Mesenchymal stem cell (in vitro differentiated cells and primary cell): ENCODE measurements around the gene C1orf167.

ENCODE experiments used
- DNase-seq: peaks from one replicate; pipeline ENCODE4 v3.0.0-alpha.2; 2013
- H2AFZ ChIP-seq: one replicate; pipeline ENCODE4 v1.6.1; 2013; ENCODE audit warnings: low read depth, mild to moderate bottlenecking, control low read depth, inconsistent platforms, low read length, moderate library complexity
- H2AK5ac ChIP-seq: 2 replicates; pipeline ENCODE4 v1.6.1; 2013; ENCODE audit warnings: low read length, moderate library complexity, mild to moderate bottlenecking, inconsistent platforms; ENCODE audit not compliant: severe bottlenecking
- H2BK120ac ChIP-seq: one replicate; pipeline ENCODE4 v1.6.1; 2013; ENCODE audit warnings: low read depth, mild to moderate bottlenecking, inconsistent platforms, low read length, moderate library complexity
- H2BK12ac ChIP-seq, 2 experiments: one replicate each; pipeline ENCODE4 v1.6.1; 2013; ENCODE audit warnings: inconsistent platforms in 2 of 2, low read length in 2 of 2, mild to moderate bottlenecking in 2 of 2, moderate library complexity in 2 of 2, control low read depth in 1 of 2
- H2BK15ac ChIP-seq: one replicate; pipeline ENCODE4 v1.6.1; 2013; ENCODE audit warnings: mild to moderate bottlenecking, low read depth, inconsistent platforms; ENCODE audit not compliant: poor library complexity, severe bottlenecking
- H2BK5ac ChIP-seq: 2 replicates; pipeline ENCODE4 v1.6.1; 2013; ENCODE audit warnings: low read depth, mild to moderate bottlenecking, low read length, control low read depth, inconsistent platforms; ENCODE audit not compliant: poor library complexity, severe bottlenecking
- H3K14ac ChIP-seq, 2 experiments: one replicate each; pipeline ENCODE4 v1.6.1; 2013; ENCODE audit warnings: inconsistent platforms in 2 of 2, low read length in 2 of 2, control low read depth in 1 of 2, mild to moderate bottlenecking in 1 of 2, moderate library complexity in 1 of 2
- H3K18ac ChIP-seq, 2 experiments: one replicate each; pipeline ENCODE4 v1.6.1; 2013; ENCODE audit warnings: inconsistent platforms in 2 of 2, low read length in 2 of 2, control low read depth in 1 of 2, low read depth in 1 of 2, mild to moderate bottlenecking in 1 of 2
- H3K23ac ChIP-seq, 2 experiments: one replicate each; pipeline ENCODE4 v1.6.1; 2013; ENCODE audit warnings: inconsistent platforms in 2 of 2, low read length in 2 of 2, mild to moderate bottlenecking in 2 of 2, moderate library complexity in 2 of 2, control low read depth in 1 of 2
- H3K27ac ChIP-seq: 2 replicates; pipeline ENCODE4 v1.5.1; 2013; ENCODE audit warnings: mild to moderate bottlenecking, moderate library complexity, low read length, control low read depth, inconsistent platforms; ENCODE audit not compliant: poor library complexity, severe bottlenecking
- H3K27me3 ChIP-seq, 2 experiments: 2 replicates each; pipeline versions ENCODE4 v1.6.1 to v1.7.0; 2013; ENCODE audit warnings: low read length in 2 of 2, mild to moderate bottlenecking in 2 of 2, moderate library complexity in 2 of 2, control low read depth in 1 of 2, inconsistent platforms in 1 of 2; ENCODE audit not compliant: control insufficient read depth in 1 of 2, insufficient read depth in 1 of 2
- H3K36me3 ChIP-seq, 2 experiments: 2 replicates each; pipeline versions ENCODE4 v1.6.1 to v1.7.0; 2013; ENCODE audit warnings: low read length in 2 of 2, control low read depth in 1 of 2, inconsistent platforms in 1 of 2, low read depth in 1 of 2, mild to moderate bottlenecking in 1 of 2; ENCODE audit not compliant: insufficient read depth in 2 of 2, control insufficient read depth in 1 of 2
- H3K4ac ChIP-seq, 2 experiments: one replicate each; pipeline ENCODE4 v1.6.1; 2013; ENCODE audit warnings: inconsistent platforms in 2 of 2, low read length in 2 of 2, mild to moderate bottlenecking in 2 of 2, moderate library complexity in 2 of 2, control low read depth in 1 of 2, low read depth in 1 of 2
- H3K4me1 ChIP-seq: 2 replicates; pipeline ENCODE4 v1.6.1; 2013; ENCODE audit warnings: low read depth, low read length, control low read depth; ENCODE audit not compliant: control insufficient read depth, insufficient read depth
- H3K4me2 ChIP-seq: 2 replicates; pipeline ENCODE4 v1.6.1; 2013; ENCODE audit warnings: low read length, mild to moderate bottlenecking, inconsistent platforms; ENCODE audit not compliant: poor library complexity, severe bottlenecking
- H3K4me3 ChIP-seq, 2 experiments: 2 replicates each; pipeline versions ENCODE4 v1.5.1 to v1.7.0; 2013; ENCODE audit warnings: low read length in 2 of 2, mild to moderate bottlenecking in 2 of 2, control low read depth in 1 of 2, low read depth in 1 of 2; ENCODE audit not compliant: insufficient read depth in 1 of 2
- H3K79me1 ChIP-seq: replicated peaks from 2 replicates; pipeline ENCODE4 v1.6.1; 2013; ENCODE audit warnings: mild to moderate bottlenecking, control low read depth, low read length, inconsistent platforms; ENCODE audit not compliant: poor library complexity, severe bottlenecking
- H3K9ac ChIP-seq: 2 replicates; pipeline ENCODE4 v1.7.0; 2013; ENCODE audit warnings: mild to moderate bottlenecking, low read length, moderate library complexity
- H3K9me3 ChIP-seq: 2 replicates; pipeline ENCODE4 v1.7.0; 2013; ENCODE audit warnings: mild to moderate bottlenecking, low read length; ENCODE audit not compliant: control insufficient read depth
- H4K8ac ChIP-seq: one replicate; pipeline ENCODE4 v1.6.1; 2013; ENCODE audit warnings: inconsistent platforms, mild to moderate bottlenecking, low read length, moderate library complexity
- H4K91ac ChIP-seq: one replicate; pipeline ENCODE4 v1.6.1; 2013; ENCODE audit warnings: mild to moderate bottlenecking, low read length, inconsistent platforms
- WGBS: methylation state at CpG from one replicate; pipeline ENCODE4 v1.1.7; 2013; ENCODE audit warnings: mixed read lengths; 5-methylcytosine and 5-hydroxymethylcytosine counted together

The C1orf167 gene

DNA sequence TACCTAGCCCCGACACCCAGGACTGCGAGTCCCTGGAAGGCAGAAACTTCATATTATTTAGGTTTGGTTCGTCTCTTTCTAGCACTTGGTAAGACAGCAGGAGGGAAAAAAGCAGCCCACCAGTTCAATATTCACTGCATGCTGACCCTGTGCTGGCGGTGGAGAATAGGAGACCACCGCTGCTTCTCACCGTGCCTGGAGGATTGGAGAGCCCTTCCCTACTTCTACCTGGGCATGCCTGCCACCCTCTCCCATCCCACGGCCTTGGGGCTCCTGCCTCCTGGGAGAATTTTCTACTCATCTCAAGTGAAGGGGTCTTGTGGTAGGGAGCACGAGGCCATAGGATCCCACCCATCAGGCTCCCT, 38.4 kb downstream of the C1orf167 start:
- Histone ChIP-seq H3K4me1 (peaks cover 42% of the 10 kb centered on the region), H3K9me3 (no peaks in the 10 kb centered on the region), H2BK5ac (no peak overlapping the region), H2AK5ac (no peak overlapping the region), H2AFZ (no peak overlapping the region), H3K4me3 (no peak overlapping the region), H3K14ac (no peak overlapping the region), H3K36me3 (peaks cover 30 to 48% of the 10 kb centered on the region in 2 experiments), H4K8ac (no peak overlapping the region), H3K27ac (no peak overlapping the region), H3K23ac (no peak overlapping the region), H4K91ac (no peak overlapping the region), H3K9ac (no peak overlapping the region), H3K27me3 (no peaks in the 10 kb centered on the region), H2BK120ac (no peak overlapping the region), H3K4me2 (no peak overlapping the region), H3K18ac (no peak overlapping the region), H2BK12ac (no peak overlapping the region), H2BK15ac (no peak overlapping the region), H3K79me1 (peaks cover 8% of the 10 kb centered on the region), H3K4ac (no peak overlapping the region)
- DNase-seq, result no peak
- 98% methylated on average over 8 of the region's 8 CpGs for WGBS

- Histone ChIP-seq H2AK5ac (no peak overlapping the region), H4K8ac (no peak overlapping the region), H3K9ac (no peak overlapping the region), H3K4ac (no peak overlapping the region), H3K23ac (no peak overlapping the region), H3K79me1 (peaks cover 8% of the 10 kb centered on the region), H2AFZ (no peak overlapping the region), H2BK12ac (no peak overlapping the region), H2BK15ac (no peak overlapping the region), H3K9me3 (no peaks in the 10 kb centered on the region), H4K91ac (no peak overlapping the region), H3K36me3 (peaks cover 26 to 43% of the 10 kb centered on the region in 2 experiments), H2BK5ac (no peak overlapping the region), H2BK120ac (no peak overlapping the region), H3K27ac (no peak overlapping the region), H3K4me3 (peak overlapping the region in 1 of 2 experiments; percentile 96), H3K27me3 (no peaks in the 10 kb centered on the region), H3K18ac (no peak overlapping the region), H3K14ac (no peak overlapping the region), H3K4me1 (peaks cover 42% of the 10 kb centered on the region), H3K4me2 (no peak overlapping the region)
- WGBS, result 89% methylated on average over 21 of the region's 21 CpGs
- no peak for DNase-seq
Observed at GRCh38 chr1:11800756-11801433, 38.9 kb downstream of the C1orf167 start.

DNA sequence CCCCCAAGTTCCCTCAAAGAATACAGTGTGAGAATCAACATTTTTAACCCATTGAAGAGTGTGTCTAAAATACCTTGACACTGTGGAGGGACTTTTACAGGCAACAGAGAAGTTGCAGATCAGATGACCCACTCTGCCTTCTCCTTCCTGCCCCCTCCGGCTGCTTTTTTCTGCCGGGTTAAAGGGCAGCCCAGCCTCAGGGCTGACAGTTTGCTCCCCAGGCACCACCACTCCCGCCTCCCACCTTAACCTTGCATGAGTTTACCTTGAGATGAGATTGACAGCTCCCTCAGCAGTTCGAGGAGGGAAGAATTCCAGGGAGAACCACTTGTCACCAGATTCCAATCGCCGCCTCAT, 40.6 kb downstream of the C1orf167 start:
- no peak overlapping the region for H2AFZ ChIP-seq
- H3K27ac ChIP-seq, result peak overlapping the region; percentile 22
- H3K23ac ChIP-seq, result no peak overlapping the region
- peak; percentile 45 for DNase-seq
- H3K9ac ChIP-seq, result peak overlapping the region; percentile 94
- peaks cover 8% of the 10 kb centered on the region for H3K79me1 ChIP-seq
- H3K9me3 ChIP-seq, result no peaks in the 10 kb centered on the region
- H2BK15ac ChIP-seq, result no peak overlapping the region
- no peak overlapping the region for H4K8ac ChIP-seq
- WGBS, result 19% methylated on average over 6 of the region's 6 CpGs
- peak overlapping the region; percentile 89 for H3K4me2 ChIP-seq
- H3K36me3 ChIP-seq, result peaks cover 21 to 42% of the 10 kb centered on the region in 2 experiments
- no peaks in the 10 kb centered on the region for H3K27me3 ChIP-seq
- H3K4ac ChIP-seq, result peak overlapping the region in 1 of 2 experiments; percentile 92
- peak overlapping the region; percentile 2 for H4K91ac ChIP-seq
- H3K4me3 ChIP-seq, result peak overlapping the region; percentile 63 to 96
- no peak overlapping the region for H2BK120ac ChIP-seq
- H3K18ac ChIP-seq, result peak overlapping the region in 1 of 2 experiments; percentile 99
- no peak overlapping the region for H2AK5ac ChIP-seq
- no peak overlapping the region for H2BK12ac ChIP-seq
- no peak overlapping the region for H2BK5ac ChIP-seq
- no peak overlapping the region for H3K14ac ChIP-seq
- H3K4me1 ChIP-seq, result peaks cover 38% of the 10 kb centered on the region

DNA sequence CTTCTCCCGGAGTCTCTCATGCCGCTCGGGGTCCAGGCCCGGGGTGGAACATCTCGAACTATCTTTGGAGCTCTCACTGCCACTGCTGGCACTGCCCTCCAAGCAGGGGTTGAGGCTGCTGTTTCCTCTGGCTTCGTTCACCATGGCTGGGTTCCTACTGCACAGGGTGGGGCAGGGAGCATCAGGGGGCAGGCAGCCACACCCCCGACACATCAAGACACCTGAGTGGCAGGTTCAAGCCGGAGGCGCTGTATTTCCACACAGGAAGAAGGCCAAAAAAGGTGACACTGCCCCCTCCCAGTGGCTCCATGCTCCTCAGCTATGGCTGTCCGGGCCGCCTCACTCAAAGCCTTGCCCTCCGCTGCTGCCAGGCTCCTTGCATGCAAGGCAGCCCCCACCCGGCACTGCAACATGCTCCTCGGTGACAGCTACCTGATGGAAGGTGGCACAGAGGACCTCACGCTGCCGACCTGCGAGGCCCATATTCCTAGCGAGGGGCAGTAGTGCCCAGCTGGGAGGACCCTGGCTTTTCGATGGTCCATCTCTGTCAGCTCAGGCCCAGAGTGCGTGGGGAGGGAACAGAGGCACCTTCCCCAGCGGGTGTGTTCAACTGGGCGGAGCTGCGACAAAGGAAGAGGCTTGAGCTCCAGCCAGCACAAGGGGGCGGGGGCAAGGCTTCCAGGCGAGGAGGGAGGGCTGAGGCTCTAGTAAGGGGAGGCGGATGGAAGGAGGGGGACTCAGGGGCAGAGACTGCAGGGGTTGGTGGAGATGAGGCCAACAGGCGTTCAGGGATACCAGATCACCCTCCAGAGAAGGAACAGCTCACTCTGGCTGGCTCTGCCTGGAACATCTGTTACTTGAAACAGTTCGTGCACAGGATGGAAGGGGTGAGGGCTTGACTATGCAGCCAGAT, 41.2 kb downstream of the C1orf167 start:
- H3K14ac ChIP-seq, result peak overlapping the region in 1 of 2 experiments; percentile 98
- H2AFZ ChIP-seq, result peak overlapping the region; percentile 72
- no peak overlapping the region for H2BK120ac ChIP-seq
- H3K4me3 ChIP-seq, result peak overlapping the region; percentile 63 to 96
- H2AK5ac ChIP-seq, result peak overlapping the region; percentile 33
- peaks cover 21 to 42% of the 10 kb centered on the region in 2 experiments for H3K36me3 ChIP-seq
- H4K91ac ChIP-seq, result peak overlapping the region; percentile 7
- peak overlapping the region; percentile 3 to 92 for H3K4ac ChIP-seq
- H2BK15ac ChIP-seq, result peak overlapping the region; percentile 50
- peak overlapping the region; percentile 71 to 82 for H2BK12ac ChIP-seq
- peak overlapping the region; percentile 49 for H4K8ac ChIP-seq
- WGBS, result 13% methylated on average over 28 of the region's 28 CpGs
- H3K27ac ChIP-seq, result peak overlapping the region; percentile 85
- peaks cover 8% of the 10 kb centered on the region for H3K79me1 ChIP-seq
- no peaks in the 10 kb centered on the region for H3K9me3 ChIP-seq
- peak overlapping the region; percentile 6 to 99 for H3K18ac ChIP-seq
- peaks cover 38% of the 10 kb centered on the region for H3K4me1 ChIP-seq
- peak; percentile 99 for DNase-seq
- H3K27me3 ChIP-seq, result no peaks in the 10 kb centered on the region
- peak overlapping the region in 1 of 2 experiments; percentile 66 for H3K23ac ChIP-seq
- peak overlapping the region; percentile 94 for H3K9ac ChIP-seq
- H3K4me2 ChIP-seq, result peak overlapping the region; percentile 89
- no peak overlapping the region for H2BK5ac ChIP-seq
